A549 (cell line): ENCODE data around the gene RNF32.

ENCODE experiments used
- CHD2 ChIP-seq: fragments of 150-350 bp; IDR thresholded peaks from 2 replicates; pipeline ENCODE4 v1.6.1; 2014; ENCODE audit warnings: low read length; ENCODE audit not compliant: partially characterized antibody
- EP300 ChIP-seq, 2 experiments: fragments of >200 bp; sonication (Bioruptor Twin); formaldehyde crosslinking; IDR thresholded peaks; 2 replicates in 1 of 2; 3 replicates in 1 of 2; pipeline ENCODE4 v1.6.1; 2016 to 2017
- HOXA7 ChIP-seq: fragments of 250-450 bp; sonication (Bioruptor Pico); IDR thresholded peaks from 2 replicates; pipeline ENCODE4 v1.5.0; 2020; ENCODE audit warnings: mild to moderate bottlenecking, moderate library complexity
- KDM1A ChIP-seq: fragments of 200-600 bp; sonication (generic); IDR thresholded peaks from 2 replicates; pipeline ENCODE4 v1.6.1; 2016; ENCODE audit warnings: low read depth, mild to moderate bottlenecking
- MAZ ChIP-seq: fragments of 150-350 bp; IDR thresholded peaks from 2 replicates; pipeline ENCODE4 v1.6.1; 2014; ENCODE audit warnings: antibody characterized with exemption, low read depth, low read length, borderline replicate concordance
- POLR2A ChIP-seq: IDR thresholded peaks from 2 replicates; pipeline ENCODE4 v1.6.1; 2012; ENCODE audit warnings: mild to moderate bottlenecking, low read length
- TF ChIP-seq, protein P1 (sequence below): fragments of >200 bp; sonication (Bioruptor Twin); formaldehyde crosslinking; IDR thresholded peaks from 3 replicates; pipeline ENCODE4 v1.5.1; 2016
- TF ChIP-seq, protein P2 (sequence below): IDR thresholded peaks from 2 replicates; pipeline ENCODE4 v1.6.1; 2012

DNA sequence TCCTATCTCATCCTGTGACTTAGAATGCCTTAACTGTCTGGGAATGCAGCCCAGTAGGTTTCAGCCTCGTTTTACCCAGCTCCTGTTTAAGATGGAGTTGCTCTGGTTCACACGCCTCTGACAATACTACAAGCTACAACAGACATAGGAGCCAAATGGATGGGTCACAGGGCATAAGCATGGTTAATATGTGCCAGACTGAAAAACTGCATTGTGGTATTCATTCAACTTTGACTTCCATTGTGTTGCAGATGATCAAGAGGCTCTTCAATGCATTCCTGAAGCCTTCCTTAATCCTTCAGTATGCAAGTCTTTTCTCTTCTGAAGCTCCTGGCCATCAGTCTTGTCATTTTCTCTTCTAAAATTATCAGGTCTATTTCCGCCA is 20.3 kb upstream of the RNF32 start:
- TF ChIP-seq, protein P1, sequence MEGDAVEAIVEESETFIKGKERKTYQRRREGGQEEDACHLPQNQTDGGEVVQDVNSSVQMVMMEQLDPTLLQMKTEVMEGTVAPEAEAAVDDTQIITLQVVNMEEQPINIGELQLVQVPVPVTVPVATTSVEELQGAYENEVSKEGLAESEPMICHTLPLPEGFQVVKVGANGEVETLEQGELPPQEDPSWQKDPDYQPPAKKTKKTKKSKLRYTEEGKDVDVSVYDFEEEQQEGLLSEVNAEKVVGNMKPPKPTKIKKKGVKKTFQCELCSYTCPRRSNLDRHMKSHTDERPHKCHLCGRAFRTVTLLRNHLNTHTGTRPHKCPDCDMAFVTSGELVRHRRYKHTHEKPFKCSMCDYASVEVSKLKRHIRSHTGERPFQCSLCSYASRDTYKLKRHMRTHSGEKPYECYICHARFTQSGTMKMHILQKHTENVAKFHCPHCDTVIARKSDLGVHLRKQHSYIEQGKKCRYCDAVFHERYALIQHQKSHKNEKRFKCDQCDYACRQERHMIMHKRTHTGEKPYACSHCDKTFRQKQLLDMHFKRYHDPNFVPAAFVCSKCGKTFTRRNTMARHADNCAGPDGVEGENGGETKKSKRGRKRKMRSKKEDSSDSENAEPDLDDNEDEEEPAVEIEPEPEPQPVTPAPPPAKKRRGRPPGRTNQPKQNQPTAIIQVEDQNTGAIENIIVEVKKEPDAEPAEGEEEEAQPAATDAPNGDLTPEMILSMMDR: no peak
- TF ChIP-seq EP300 (IDR thresholded peaks at IDR 0.05) (no peak), MAZ (no peak), POLR2A (no peak), CHD2 (no peak), HOXA7 (CRISPR knock-in tag) (no peak), KDM1A (no peak)
- TF ChIP-seq, protein P2, sequence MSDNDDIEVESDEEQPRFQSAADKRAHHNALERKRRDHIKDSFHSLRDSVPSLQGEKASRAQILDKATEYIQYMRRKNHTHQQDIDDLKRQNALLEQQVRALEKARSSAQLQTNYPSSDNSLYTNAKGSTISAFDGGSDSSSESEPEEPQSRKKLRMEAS: no peak
